Gastrocnemius medialis (tissue), 4 donors: Measurements from ENCODE around the gene SMIM10.
"Not testable (repeated sequence)": the region's sequence is repeated elsewhere in the genome, so short reads cannot be mapped to it uniquely, and the experiment has no call there.

Experiments
- POLR2A ChIP-seq, 2 donors: fragments of 450-650 bp; IDR thresholded peaks; one replicate each; pipeline ENCODE4 v1.6.1; 2017; ENCODE audit warnings: antibody characterized with exemption in 2 of 2, mild to moderate bottlenecking in 2 of 2, moderate library complexity in 2 of 2
- TF ChIP-seq, protein P1 (sequence below), 5 experiments: fragments of 450-650 bp in 3 of 5; fragments of 200-600 bp in 2 of 5; sonication (generic) in 2 of 5; IDR thresholded peaks in 4 of 5; conservative IDR thresholded peaks in 1 of 5; 1 replicate in 4 of 5; 2 replicates in 1 of 5; pipeline ENCODE4 v1.5.1; 2016 to 2019; ENCODE audit warnings: antibody characterized with exemption in 5 of 5, mild to moderate bottlenecking in 3 of 5, moderate library complexity in 3 of 5

DNA sequence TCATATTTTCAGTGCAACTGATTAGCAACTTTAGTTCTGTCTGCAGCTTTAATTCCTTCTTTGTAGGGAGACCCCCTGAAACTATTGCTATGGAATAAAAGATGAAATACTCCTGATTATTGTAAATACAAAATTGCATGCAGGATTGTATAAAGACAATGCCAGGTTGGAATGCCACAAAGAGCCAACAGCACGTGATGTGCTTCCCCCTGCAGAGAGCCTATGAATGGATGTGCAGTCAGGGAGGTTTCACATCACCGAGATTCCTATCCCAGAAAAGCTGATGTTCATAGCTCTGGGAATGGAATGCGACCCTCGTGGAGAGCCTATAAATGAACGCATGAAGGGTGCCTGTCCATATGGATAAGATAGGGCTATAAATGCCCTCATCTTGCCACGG lies 33.0 kb downstream of the SMIM10 start:
- TF ChIP-seq, protein P1, sequence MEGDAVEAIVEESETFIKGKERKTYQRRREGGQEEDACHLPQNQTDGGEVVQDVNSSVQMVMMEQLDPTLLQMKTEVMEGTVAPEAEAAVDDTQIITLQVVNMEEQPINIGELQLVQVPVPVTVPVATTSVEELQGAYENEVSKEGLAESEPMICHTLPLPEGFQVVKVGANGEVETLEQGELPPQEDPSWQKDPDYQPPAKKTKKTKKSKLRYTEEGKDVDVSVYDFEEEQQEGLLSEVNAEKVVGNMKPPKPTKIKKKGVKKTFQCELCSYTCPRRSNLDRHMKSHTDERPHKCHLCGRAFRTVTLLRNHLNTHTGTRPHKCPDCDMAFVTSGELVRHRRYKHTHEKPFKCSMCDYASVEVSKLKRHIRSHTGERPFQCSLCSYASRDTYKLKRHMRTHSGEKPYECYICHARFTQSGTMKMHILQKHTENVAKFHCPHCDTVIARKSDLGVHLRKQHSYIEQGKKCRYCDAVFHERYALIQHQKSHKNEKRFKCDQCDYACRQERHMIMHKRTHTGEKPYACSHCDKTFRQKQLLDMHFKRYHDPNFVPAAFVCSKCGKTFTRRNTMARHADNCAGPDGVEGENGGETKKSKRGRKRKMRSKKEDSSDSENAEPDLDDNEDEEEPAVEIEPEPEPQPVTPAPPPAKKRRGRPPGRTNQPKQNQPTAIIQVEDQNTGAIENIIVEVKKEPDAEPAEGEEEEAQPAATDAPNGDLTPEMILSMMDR (IDR thresholded peaks at IDR 0.05 in 4 of 5, conservative IDR thresholded peaks at IDR 0.05 in 1 of 5) = not testable (repeated sequence)
- not testable (repeated sequence) for TF ChIP-seq POLR2A (IDR thresholded peaks at IDR 0.05)
